ENCODE data around the gene VAV2. TPM values are rescaled to one million over a fixed set of nuclear protein-coding genes. Genes with fewer than 3 reads are reported as not detected.

Gene VAV2
- total and polyA plus RNA-seq, 9 of the 15 experiments (the other 6 are each of a cell fraction or from before 2014, with no cell fraction given), result 0.01 to 2.7 (median 1.0) TPM; not detected in 1

GRCh38 chr9:133798160-133798559 is 194.0 kb downstream of the VAV2 start:
- peaks cover 0 to 14% of the 10 kb centered on the region in 2 experiments; a peak in 2 of 5 replicates for H3K4me1 ChIP-seq (replicated peaks in 1 of 2; ENCODE audit: control insufficient read depth in 2 of 2, insufficient read depth in 2 of 2, low read length in 2 of 2)
- FAIRE-seq, result no peak
- peaks cover 15 to 80% of the 10 kb centered on the region in 2 experiments; a peak in 4 of 5 replicates for H3K27me3 ChIP-seq (ENCODE audit: control insufficient read depth in 2 of 2, insufficient read depth in 2 of 2, low read length in 2 of 2)
- TF ChIP-seq SREBF2 (CRISPR knock-in tag; IDR thresholded peaks at IDR 0.05) (no peak), PCBP2 (IDR thresholded peaks at IDR 0.05; ENCODE audit: low read depth, low read length, poor library complexity, severe bottlenecking) (no peak), ZNF778 (CRISPR knock-in tag; IDR thresholded peaks at IDR 0.05) (no peak), HNRNPUL1 (IDR thresholded peaks at IDR 0.05; ENCODE audit: low read length) (no peak), ZNF41 (CRISPR knock-in tag; conservative IDR thresholded peaks at IDR 0.05) (no peak), CBX2 (IDR thresholded peaks at IDR 0.05; ENCODE audit: insufficient read depth, low read length, poor library complexity, severe bottlenecking) (no peak), TSHZ1 (CRISPR knock-in tag; IDR thresholded peaks at IDR 0.05) (no peak), SMAD2 (IDR thresholded peaks at IDR 0.05; ENCODE audit: low read depth, low read length) (no peak), ZNF134 (CRISPR knock-in tag; conservative IDR thresholded peaks at IDR 0.05) (no peak), GTF2B (IDR thresholded peaks at IDR 0.05; ENCODE audit: extremely low read depth, insufficient read length) (no peak), CREM (IDR thresholded peaks at IDR 0.05; ENCODE audit: low read depth) (no peak), LEF1 (IDR thresholded peaks at IDR 0.05) (no peak), ZNF280A (IDR thresholded peaks at IDR 0.05; ENCODE audit: low read depth, partially characterized antibody) (no peak), MEIS2 (IDR thresholded peaks at IDR 0.05; ENCODE audit: partially characterized antibody) (no peak)
- no peaks in the 10 kb centered on the region for H3K36me3 ChIP-seq (ENCODE audit: control insufficient read depth, insufficient read depth, low read length)
- ChIA-PET POLR2A (no interaction called here), CTCF (ENCODE audit: low intra/inter-chr PET ratio) (no interaction called here)
- ATAC-seq, result no peak
- in situ Hi-C loops (cut with MboI) (no loop called here), intact Hi-C loops (cut with micrococcal nuclease) (no loop called here)
- H4K20me1 ChIP-seq (replicated peaks; ENCODE audit: control insufficient read depth, insufficient read depth, low read length), result no peaks in the 10 kb centered on the region; the same call in none of the 2 replicates
- no peaks in the 10 kb centered on the region for H3K9me3 ChIP-seq (replicated peaks; ENCODE audit: control insufficient read depth, insufficient read depth, low read depth, low read length)
- no peak for DNase-seq (ENCODE audit: extremely low read depth in 1 of 4, low spot score in 3 of 4)
- H3K9ac ChIP-seq (ENCODE audit: insufficient read depth in 1 of 2, low read depth in 2 of 2, low read length in 2 of 2), result no peak overlapping the region
- H2AFZ ChIP-seq (ENCODE audit: low read depth, low read length), result no peak overlapping the region
- no peak overlapping the region for H3K4me3 ChIP-seq
- no TSS peak for BruUV-seq (replicated peaks)
- H3K79me2 ChIP-seq (ENCODE audit: control insufficient read depth, insufficient read depth, low read length), result no peaks in the 10 kb centered on the region
- no peak overlapping the region for H3K27ac ChIP-seq (ENCODE audit: extremely low read depth, low read depth, low read length)
- no peaks in the 10 kb centered on the region for H3K9me1 ChIP-seq (ENCODE audit: control insufficient read depth, insufficient read depth, low read length)
- H3K4me2 ChIP-seq (ENCODE audit: insufficient read depth, low read length), result no peak overlapping the region
- 4% methylated on average over 4 of the region's 9 CpGs for WGBS (ENCODE audit: insufficient coverage, low coverage, missing lambda C conversion rate)

All from K562 (cell line).